Renal cortex interstitium (tissue), 11 donors: Measurements from ENCODE around the gene MIER2. TPM values are rescaled to one million over a fixed set of nuclear protein-coding genes. Genes with fewer than 3 reads are reported as not detected.
A peak's percentile ranks its signal among the peaks of the same experiment; 100 is the strongest.
"Not testable (repeated sequence)": the region's sequence is repeated elsewhere in the genome, so short reads cannot be mapped to it uniquely, and the experiment has no call there.

Source experiments
- DNase-seq, 11 donors: peaks; one replicate each; pipeline ENCODE4 v3.0.0-alpha.2; 2013; ENCODE audit warnings: low read depth in 9 of 11, low spot score in 4 of 11; ENCODE audit errors: extremely low read depth in 1 of 11
- polyA plus RNA-seq, 3 donors: library from polyadenylated mRNA; unstranded; fragments of 120-200 nt; gene quantifications; one replicate each; pipeline ENCODE4 v1.2.1, GENCODE V29; 2013; ENCODE audit not compliant: insufficient read length in 3 of 3

Gene MIER2
- polyA plus RNA-seq, 3 donors = 24.7 to 31.1 (median 29.8) TPM

- no peak for DNase-seq
Observed at GRCh38 chr19:367963-368629, 23.5 kb upstream of the MIER2 start.

GRCh38 chr19:367561-367960 lies 23.0 kb upstream of the MIER2 start:
- DNase-seq = no peak

- DNase-seq = no peak
Observed at GRCh38 chr19:366951-367350, 22.4 kb upstream of the MIER2 start.

DNA sequence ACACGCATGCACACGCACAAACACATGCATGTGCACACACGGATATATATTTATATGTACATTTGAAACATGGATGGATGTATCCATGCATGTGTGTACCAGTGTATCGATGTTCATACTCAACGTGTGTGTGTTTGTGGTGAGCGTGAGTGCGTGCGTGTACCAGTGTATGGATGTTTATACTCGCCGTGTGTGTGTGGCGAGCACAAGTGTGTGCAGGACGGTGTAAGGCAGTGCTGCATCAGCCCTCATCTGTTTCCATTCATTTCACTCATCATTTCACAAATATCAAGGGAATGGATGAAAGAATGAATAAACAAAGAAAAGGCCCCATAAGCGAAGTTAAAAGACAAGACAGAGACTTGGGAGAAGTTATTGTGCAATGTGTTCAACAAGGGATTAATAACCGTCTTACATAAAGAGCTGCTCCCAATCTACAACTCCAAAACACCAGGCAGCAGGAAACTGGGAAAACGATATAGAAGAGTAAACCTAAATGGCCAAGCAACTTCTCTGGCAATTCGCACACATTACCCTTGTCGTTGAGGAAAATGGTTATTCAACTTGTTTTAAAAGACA lies 21.7 kb upstream of the MIER2 start:
- DNase-seq = no peak

- DNase-seq = no peak
Observed at GRCh38 chr19:364496-365287, 20.1 kb upstream of the MIER2 start.

GRCh38 chr19:362683-363082 lies 18.1 kb upstream of the MIER2 start:
- no peak for DNase-seq

GRCh38 chr19:362154-362553 lies 17.6 kb upstream of the MIER2 start:
- no peak for DNase-seq

- DNase-seq = no peak
Observed at GRCh38 chr19:359653-359925, 15.0 kb upstream of the MIER2 start.

- DNase-seq = not testable (repeated sequence)
Observed at GRCh38 chr19:355536-355935, 10.9 kb upstream of the MIER2 start.

DNA sequence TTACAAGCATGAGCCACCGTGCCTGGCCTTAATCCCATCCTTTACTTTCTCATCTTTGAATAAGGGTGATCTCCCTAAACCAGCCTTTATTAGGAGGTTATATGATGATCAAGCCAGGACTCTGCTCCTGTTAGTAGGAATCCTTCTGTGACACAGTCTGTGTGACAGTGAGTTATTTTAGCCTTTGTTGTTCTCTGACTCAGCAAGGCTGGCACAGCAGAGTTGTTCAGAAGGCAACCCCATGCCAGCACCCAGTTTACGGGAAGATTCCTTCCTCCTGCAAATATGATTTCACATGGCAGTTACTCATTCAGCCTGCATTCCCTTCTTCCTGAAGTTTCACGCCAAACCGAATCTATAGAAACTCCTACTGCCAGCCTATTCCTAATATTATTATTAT lies 10.5 kb upstream of the MIER2 start:
- no peak for DNase-seq

DNA sequence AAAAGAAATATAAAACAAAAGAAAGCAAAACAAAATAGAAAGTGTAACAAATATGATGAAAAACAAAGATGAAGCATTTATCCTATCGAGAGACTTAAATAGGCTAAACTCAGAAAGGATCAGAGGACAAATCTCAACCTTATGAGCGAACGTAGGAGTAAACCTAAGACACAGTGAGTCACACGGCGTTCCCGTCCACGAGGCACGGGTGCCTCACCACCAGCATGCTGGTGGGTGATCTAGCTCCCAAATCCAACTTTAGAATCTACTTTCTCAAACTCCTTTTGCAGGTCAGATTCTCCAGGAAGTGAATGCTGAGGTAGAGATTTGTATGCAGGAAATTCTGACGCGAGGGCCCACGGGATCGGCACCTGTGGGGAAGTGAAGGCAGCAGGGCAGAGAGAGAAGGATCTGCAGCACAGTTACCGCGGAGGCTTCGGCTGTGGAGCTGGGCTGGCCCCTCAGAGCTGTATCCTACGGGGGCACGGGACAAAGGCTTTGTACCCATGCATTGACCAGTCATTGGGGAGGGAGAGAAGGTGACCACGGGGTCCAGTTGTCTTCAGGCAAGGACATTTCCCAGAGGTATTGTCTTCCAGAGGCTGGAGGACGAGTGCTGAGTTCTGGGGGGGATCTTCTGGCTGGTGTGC lies 7.5 kb upstream of the MIER2 start:
- DNase-seq = no peak

- DNase-seq = no peak
Observed at GRCh38 chr19:347946-348861, 3.6 kb upstream of the MIER2 start.

GRCh38 chr19:345320-345879 lies 804 bp upstream of the MIER2 start:
- DNase-seq = no peak

DNA sequence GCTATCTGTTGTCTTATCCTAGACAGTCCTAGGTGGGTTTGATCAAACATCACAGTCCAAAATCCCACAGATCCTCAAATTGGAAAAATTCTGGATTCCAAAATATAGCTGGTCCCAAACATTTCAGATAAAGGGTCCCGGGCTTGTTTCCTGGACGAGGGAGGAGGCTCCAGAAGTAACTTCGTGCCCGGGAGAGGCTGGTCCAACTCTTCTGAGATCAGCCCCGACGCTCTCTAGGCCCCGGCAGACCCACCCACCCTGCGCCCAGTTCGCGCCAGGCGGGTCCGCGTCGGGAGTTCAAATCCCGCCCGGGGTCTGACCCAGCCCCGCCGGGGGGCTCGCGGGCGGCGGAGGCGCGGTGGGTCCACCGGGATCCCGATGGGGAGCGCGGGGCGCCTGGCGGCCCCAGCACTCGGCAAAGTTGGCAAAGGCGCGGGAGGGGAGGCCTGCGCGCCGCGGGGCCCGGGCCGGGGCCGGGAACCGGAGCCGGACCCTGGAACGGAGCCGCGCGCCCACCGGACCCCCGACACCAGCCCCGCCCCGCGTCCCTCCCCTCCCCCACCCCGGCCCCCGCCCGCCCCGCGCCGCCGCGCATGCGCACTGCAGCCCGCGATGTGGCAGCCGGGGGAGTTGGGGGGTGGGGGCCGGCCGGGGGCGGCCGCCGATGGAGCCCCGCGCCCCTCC lies 513 bp downstream of the MIER2 start:
- peak in 2 of 11 donors; percentile 7 to 22 for DNase-seq

DNA sequence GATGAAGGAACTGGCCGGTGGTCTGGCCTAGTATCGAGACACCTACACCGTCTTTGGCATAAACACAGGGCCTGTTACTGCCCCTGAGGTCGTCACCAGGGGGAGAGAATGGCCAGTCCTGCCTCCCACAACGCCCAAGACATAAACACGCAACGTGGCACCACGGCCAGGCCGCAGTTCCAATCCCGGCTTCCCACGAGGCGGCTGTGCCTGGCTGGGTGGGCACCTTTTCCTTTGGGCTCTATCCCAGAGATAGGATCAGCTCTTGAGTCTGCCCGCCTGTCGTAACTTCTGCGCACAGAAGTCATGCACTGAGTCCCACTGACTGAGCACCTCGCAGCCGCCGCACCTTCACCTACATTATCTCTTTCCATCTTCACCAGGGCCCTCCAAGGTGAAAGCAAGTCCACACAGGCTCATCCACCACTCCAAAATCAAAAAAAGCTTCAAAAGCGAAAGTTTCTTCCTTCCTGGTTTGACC lies 1.1 kb downstream of the MIER2 start:
- no peak for DNase-seq

- DNase-seq = no peak
Observed at GRCh38 chr19:342801-343421, 1.7 kb downstream of the MIER2 start.

DNA sequence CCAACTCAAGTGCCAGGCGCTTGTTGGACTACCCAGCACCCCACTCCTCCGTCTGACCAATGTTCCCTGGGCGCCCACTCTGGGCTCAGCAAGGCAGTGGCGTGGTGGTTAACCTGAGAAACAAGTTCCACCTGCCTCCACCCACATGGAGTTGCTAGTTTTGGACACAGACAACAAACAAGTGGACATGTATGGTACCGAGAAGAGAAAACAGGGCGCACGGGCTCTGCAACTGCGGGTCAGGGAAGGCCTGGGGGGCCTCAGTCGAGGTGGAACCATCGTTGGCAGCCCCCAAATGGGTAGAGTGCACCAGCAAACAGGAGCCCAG lies 2.5 kb downstream of the MIER2 start:
- no peak for DNase-seq
